Endometrial microvascular endothelial cells (primary cell): ENCODE results near the gene ITGAV. TPM values are rescaled to one million over a fixed set of nuclear protein-coding genes. Genes with fewer than 3 reads are reported as not detected.

ENCODE experiments used
- in situ Hi-C: cut with HindIII; loops from 2 replicates; pipeline ENCODE4 v1.10.0; 2017; ENCODE audit warnings: low sequenced_read_pairs, low pct_unique_long_range_greater_than_20kb; ENCODE audit errors: inconsistent ontology term
- total RNA-seq: library from RNA; depleted of rRNA; stranded (reverse); fragments of >200 nt; gene quantifications from one replicate; pipeline ENCODE4 v1.2.3, GENCODE V29; 2015; ENCODE audit errors: inconsistent ontology term

The ITGAV gene
- total RNA-seq, 1 donor from 2014 or later, result 125 TPM

- in situ Hi-C loops, result no loop called here
Measured at GRCh38 chr2:186570604-186571003, 19.3 kb upstream of the ITGAV start.

- in situ Hi-C loops, result no loop called here
Measured at GRCh38 chr2:186572705-186573104, 17.2 kb upstream of the ITGAV start.

- in situ Hi-C loops, result no loop called here
Measured at GRCh38 chr2:186573531-186573930, 16.3 kb upstream of the ITGAV start.

- in situ Hi-C loops, result no loop called here
Measured at GRCh38 chr2:186575302-186575701, 14.6 kb upstream of the ITGAV start.

- in situ Hi-C loops, result no loop called here
Measured at GRCh38 chr2:186575856-186576255, 14.0 kb upstream of the ITGAV start.

- in situ Hi-C loops, result no loop called here
Measured at GRCh38 chr2:186576614-186577013, 13.2 kb upstream of the ITGAV start.

- in situ Hi-C loops, result no loop called here
Measured at GRCh38 chr2:186582698-186583097, 7.2 kb upstream of the ITGAV start.

GRCh38 chr2:186584053-186584452 lies 5.8 kb upstream of the ITGAV start:
- in situ Hi-C loops, result no loop called here

- in situ Hi-C loops, result no loop called here
Measured at GRCh38 chr2:186588421-186588820, 1.4 kb upstream of the ITGAV start.

GRCh38 chr2:186588940-186589611 lies 780 bp upstream of the ITGAV start:
- in situ Hi-C loops, result no loop called here

GRCh38 chr2:186590350-186590758 lies 498 bp downstream of the ITGAV start:
- in situ Hi-C loops, result no loop called here

- in situ Hi-C loops, result no loop called here
Measured at GRCh38 chr2:186590759-186591505, 1.1 kb downstream of the ITGAV start.

- in situ Hi-C loops, result no loop called here
Measured at GRCh38 chr2:186591506-186591890, 1.6 kb downstream of the ITGAV start.

- in situ Hi-C loops, result no loop called here
Measured at GRCh38 chr2:186592137-186592875, 2.5 kb downstream of the ITGAV start.

- in situ Hi-C loops, result no loop called here
Measured at GRCh38 chr2:186593523-186593922, 3.7 kb downstream of the ITGAV start.

GRCh38 chr2:186594001-186594722 lies 4.3 kb downstream of the ITGAV start:
- in situ Hi-C loops, result no loop called here

- in situ Hi-C loops, result no loop called here
Measured at GRCh38 chr2:186595219-186595618, 5.4 kb downstream of the ITGAV start.

GRCh38 chr2:186599186-186599778 lies 9.4 kb downstream of the ITGAV start:
- in situ Hi-C loops, result no loop called here

- in situ Hi-C loops, result no loop called here
Measured at GRCh38 chr2:186603286-186603685, 13.4 kb downstream of the ITGAV start.
